ENCODE data around the gene HIP1R.

DNA sequence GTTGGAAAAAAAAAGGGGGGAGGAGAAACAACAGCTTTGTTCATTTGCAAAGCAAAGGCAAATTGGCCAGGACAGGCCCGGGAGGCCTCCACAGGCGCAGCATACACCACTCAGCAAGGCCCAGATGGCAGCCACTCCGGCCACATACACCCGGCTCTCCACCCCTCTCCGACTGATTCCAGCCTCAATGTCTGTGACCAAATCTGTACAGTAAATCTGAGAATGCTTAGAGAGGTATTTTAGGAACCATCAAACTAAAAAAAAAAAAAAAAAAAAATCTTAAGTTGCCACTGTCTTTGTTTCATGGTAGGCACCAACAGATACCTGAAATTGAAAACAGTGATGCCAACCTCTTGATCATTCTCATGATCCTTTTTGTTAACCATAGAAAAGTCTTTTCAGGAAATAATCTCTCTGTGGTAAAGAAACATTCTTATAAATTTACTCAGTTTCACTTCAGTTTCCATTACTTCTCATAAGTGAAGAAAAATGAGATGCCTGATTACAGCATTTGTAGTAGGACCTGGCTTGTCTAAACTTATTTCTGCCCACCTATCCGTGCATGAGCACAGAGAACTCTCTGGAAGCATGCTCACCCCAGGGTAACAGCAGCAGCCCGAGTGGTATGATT lies 40.4 kb downstream of the HIP1R start:
- TF ChIP-seq, protein P1, sequence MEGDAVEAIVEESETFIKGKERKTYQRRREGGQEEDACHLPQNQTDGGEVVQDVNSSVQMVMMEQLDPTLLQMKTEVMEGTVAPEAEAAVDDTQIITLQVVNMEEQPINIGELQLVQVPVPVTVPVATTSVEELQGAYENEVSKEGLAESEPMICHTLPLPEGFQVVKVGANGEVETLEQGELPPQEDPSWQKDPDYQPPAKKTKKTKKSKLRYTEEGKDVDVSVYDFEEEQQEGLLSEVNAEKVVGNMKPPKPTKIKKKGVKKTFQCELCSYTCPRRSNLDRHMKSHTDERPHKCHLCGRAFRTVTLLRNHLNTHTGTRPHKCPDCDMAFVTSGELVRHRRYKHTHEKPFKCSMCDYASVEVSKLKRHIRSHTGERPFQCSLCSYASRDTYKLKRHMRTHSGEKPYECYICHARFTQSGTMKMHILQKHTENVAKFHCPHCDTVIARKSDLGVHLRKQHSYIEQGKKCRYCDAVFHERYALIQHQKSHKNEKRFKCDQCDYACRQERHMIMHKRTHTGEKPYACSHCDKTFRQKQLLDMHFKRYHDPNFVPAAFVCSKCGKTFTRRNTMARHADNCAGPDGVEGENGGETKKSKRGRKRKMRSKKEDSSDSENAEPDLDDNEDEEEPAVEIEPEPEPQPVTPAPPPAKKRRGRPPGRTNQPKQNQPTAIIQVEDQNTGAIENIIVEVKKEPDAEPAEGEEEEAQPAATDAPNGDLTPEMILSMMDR (IDR thresholded peaks at IDR 0.05): no peak
- TF ChIP-seq POLR2AphosphoS5 (IDR thresholded peaks at IDR 0.05): no peak
- no peak for TF ChIP-seq POLR2A (IDR thresholded peaks at IDR 0.05)
- TF ChIP-seq EP300 (IDR thresholded peaks at IDR 0.05): no peak

All from suprapubic skin (tissue), 4 donors.